Uterus (tissue), 2 donors: ENCODE data around the gene AP1S3.

Experiments used
- CTCF ChIP-seq, 4 experiments: fragments of 200-600 bp in 2 of 4; fragments of 450-650 bp in 2 of 4; sonication (generic) in 2 of 4; IDR thresholded peaks; one replicate each; pipeline ENCODE4 v1.5.1; 2016 to 2019; ENCODE audit warnings: antibody characterized with exemption in 4 of 4, mild to moderate bottlenecking in 2 of 4, moderate library complexity in 1 of 4
- POLR2A ChIP-seq, 2 donors: fragments of 450-650 bp; IDR thresholded peaks; one replicate each; pipeline ENCODE4 v1.6.1; 2016; ENCODE audit warnings: antibody characterized with exemption in 2 of 2, mild to moderate bottlenecking in 1 of 2, moderate library complexity in 1 of 2

GRCh38 chr2:223732346-223732745, 105.0 kb downstream of the AP1S3 start:
- TF ChIP-seq CTCF (IDR thresholded peaks at IDR 0.05) (no peak), POLR2A (IDR thresholded peaks at IDR 0.05) (no peak)
